ENCODE data around the gene SHF. TPM values are rescaled to one million over a fixed set of nuclear protein-coding genes. Genes with fewer than 3 reads are reported as not detected.
A peak's percentile ranks its signal among the peaks of the same experiment; 100 is the strongest.

SHF gene
- total and polyA plus RNA-seq, 12 donors = 2.4 to 8.4 (median 5.6) TPM

GRCh38 chr15:45163508-45163856 lies 24.3 kb downstream of the SHF start:
- Histone ChIP-seq H3K27me3 (no peaks in the 10 kb centered on the region), H3K9me3 (no peaks in the 10 kb centered on the region), H3K4me1 (peaks cover 0 to 35% (median 19%) of the 10 kb centered on the region in 9 donors), H3K4me3 (no peak overlapping the region), H3K27ac (peak overlapping the region in 1 of 10 donors; percentile 20), H3K36me3 (no peaks in the 10 kb centered on the region)
- 81 to 83% methylated on average over 9 of the region's 9 CpGs for WGBS, 2 donors
- ATAC-seq (no peak), DNase-seq (no peak)
- intact Hi-C loops (cut with DNase I) = loop anchor here in 8 of 10 donors (2.0 to 10.0 kb wide), 9 partner anchors 115 to 295 kb away; a partner anchor contains a TSS
- no peak for TF ChIP-seq CTCF (IDR thresholded peaks at IDR 0.05)

GRCh38 chr15:45162771-45163507 lies 24.8 kb downstream of the SHF start:
- Histone ChIP-seq H3K27me3 (no peaks in the 10 kb centered on the region), H3K36me3 (no peaks in the 10 kb centered on the region), H3K9me3 (no peaks in the 10 kb centered on the region), H3K27ac (peak overlapping the region in 1 of 10 donors; percentile 20), H3K4me1 (peaks cover 0 to 29% (median 19%) of the 10 kb centered on the region in 9 donors), H3K4me3 (no peak overlapping the region)
- ATAC-seq = peak; percentile 46 to 74 (median 67)
- DNase-seq = peak; percentile 72 to 79
- intact Hi-C loops (cut with DNase I) = loop anchor here in 8 of 10 donors (2.0 to 10.0 kb wide), 9 partner anchors 116 to 296 kb away; a partner anchor contains a TSS
- peak; percentile 62 to 95 (median 85) for TF ChIP-seq CTCF (IDR thresholded peaks at IDR 0.05)
- WGBS, 2 donors = 6% methylated on average over 7 of the region's 7 CpGs

- intact Hi-C loops (cut with DNase I) = loop anchor here in 8 of 10 donors (2.0 to 10.0 kb wide), 9 partner anchors 117 to 297 kb away; a partner anchor contains a TSS
- no peaks in the 10 kb centered on the region for H3K36me3 ChIP-seq
- DNase-seq = no peak
- WGBS, 2 donors = 91 to 93% methylated on average over 14 of the region's 14 CpGs
- H3K9me3 ChIP-seq = no peaks in the 10 kb centered on the region
- no peak overlapping the region for H3K27ac ChIP-seq
- H3K27me3 ChIP-seq = no peaks in the 10 kb centered on the region
- H3K4me1 ChIP-seq = peaks cover 0 to 24% (median 17%) of the 10 kb centered on the region in 9 donors
- H3K4me3 ChIP-seq = no peak overlapping the region
- ATAC-seq = no peak
- TF ChIP-seq CTCF (IDR thresholded peaks at IDR 0.05) = no peak
These were observed 26.1 kb downstream of the SHF start for GRCh38 chr15:45161666-45162065.

DNA sequence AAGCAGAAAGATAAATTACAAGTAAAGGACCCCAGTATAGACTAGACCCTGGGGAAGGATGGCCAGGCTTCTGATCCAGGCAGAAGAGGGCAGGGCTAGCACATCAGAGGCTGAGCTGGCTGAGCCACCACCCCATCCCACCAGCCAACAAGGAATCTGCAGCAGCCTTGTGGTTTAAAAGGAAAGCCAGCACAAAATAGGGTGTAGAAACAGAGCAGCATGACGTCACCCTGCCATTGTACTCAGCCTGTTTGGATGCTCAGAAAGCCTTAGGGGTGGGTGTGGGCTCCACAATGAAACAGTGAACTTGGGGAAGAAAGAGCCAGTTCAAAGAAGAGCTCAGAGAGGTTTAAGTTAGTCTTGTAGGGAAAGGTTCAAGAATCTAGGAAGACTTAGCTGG lies 29.8 kb downstream of the SHF start:
- peak in 2 of 8 donors; percentile 21 to 24 for ATAC-seq
- peak overlapping the region in 1 of 10 donors; percentile 41 for H3K27ac ChIP-seq
- no peaks in the 10 kb centered on the region for H3K27me3 ChIP-seq
- H3K4me3 ChIP-seq = no peak overlapping the region
- intact Hi-C loops (cut with DNase I) = loop anchor here in 1 of 10 donors (5.0 kb wide), 1 partner anchor 114 kb away; no protein-coding TSS in a partner anchor
- 68 to 84% methylated on average over 1 of the region's 1 CpG for WGBS, 2 donors
- H3K9me3 ChIP-seq = no peaks in the 10 kb centered on the region
- H3K4me1 ChIP-seq = peaks cover 0 to 7% (median 5%) of the 10 kb centered on the region in 9 donors
- TF ChIP-seq CTCF (IDR thresholded peaks at IDR 0.05) = no peak
- no peak for DNase-seq
- H3K36me3 ChIP-seq = no peaks in the 10 kb centered on the region
